ENCODE data around the gene SLC37A4. TPM values are rescaled to one million over a fixed set of nuclear protein-coding genes. Genes with fewer than 3 reads are reported as not detected.

SLC37A4 gene
- total RNA-seq, 1 experiment from 2014 or later = 54.5 TPM

DNA sequence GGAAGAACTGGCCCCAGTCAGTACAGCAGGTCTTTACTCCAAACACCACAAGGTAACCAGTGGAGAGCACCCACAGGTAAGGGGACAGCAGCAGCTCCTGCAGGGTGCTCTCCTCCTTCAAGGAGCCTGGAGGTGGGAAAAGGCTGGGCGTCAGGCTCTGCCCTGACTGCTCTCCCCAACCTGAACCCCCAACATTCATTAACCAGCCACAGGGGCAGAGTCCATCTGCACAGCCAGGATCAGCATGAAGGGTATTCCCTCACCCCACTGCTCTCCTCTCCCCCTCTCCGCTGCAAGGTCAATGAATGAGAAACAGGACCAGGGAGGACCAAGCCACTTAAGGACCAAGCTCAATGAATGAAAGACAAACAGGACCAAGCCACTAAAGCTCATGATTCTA is 3.7 kb downstream of the SLC37A4 start:
- TF ChIP-seq, protein P1, sequence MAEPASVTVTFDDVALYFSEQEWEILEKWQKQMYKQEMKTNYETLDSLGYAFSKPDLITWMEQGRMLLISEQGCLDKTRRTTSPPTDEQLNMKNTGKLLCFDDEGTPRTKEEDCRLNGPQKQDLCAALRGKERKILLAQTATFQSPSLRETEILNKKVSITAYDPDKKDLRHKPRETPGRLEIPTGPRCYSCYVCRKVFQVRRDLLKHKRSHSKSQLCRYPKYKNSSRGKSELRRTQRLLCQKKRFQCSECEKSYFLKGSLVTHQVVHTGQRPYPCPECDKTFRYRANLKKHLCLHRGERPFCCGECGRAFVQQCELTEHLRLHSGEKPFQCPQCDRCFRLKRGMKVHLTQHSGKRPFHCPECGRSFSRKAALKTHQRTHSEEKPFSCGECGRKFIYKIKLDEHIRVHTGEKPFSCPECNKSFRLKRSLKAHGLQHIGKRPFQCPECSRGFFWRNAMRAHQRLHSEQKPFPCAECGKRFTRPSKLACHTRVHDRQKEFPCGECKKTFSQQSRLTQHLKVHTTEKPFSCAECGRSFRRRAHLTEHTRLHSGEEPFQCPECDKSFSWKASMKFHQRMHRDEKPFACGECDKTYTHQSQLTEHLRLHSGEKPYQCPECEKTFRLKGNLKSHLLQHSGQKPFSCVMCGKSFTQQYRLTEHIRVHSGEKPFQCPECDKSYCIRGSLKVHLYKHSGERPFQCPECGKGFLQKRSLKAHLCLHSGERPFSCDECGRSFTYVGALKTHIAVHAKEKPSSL (CRISPR knock-in tag; conservative IDR thresholded peaks at IDR 0.05) = no peak
- TF ChIP-seq NR2C2 (CRISPR knock-in tag; IDR thresholded peaks at IDR 0.05) (no peak), GRHL2 (CRISPR knock-in tag; IDR thresholded peaks at IDR 0.05; ENCODE audit: insufficient replicate concordance, severe bottlenecking) (no peak), ZNF423 (CRISPR knock-in tag; IDR thresholded peaks at IDR 0.05) (no peak), RELA (CRISPR knock-in tag; IDR thresholded peaks at IDR 0.05; ENCODE audit: borderline replicate concordance) (no peak), USF1 (CRISPR knock-in tag; IDR thresholded peaks at IDR 0.05) (no peak), CDX4 (CRISPR knock-in tag; IDR thresholded peaks at IDR 0.05; ENCODE audit: borderline replicate concordance) (no peak), TEAD1 (CRISPR knock-in tag; IDR thresholded peaks at IDR 0.05) (no peak), GTF2I (CRISPR knock-in tag; conservative IDR thresholded peaks at IDR 0.05) (no peak)
- CTCF ChIA-PET = no interaction called here
- no peak for ATAC-seq
- POLR2A ChIA-PET = interaction anchor here (1.2 kb wide), 1 partner anchor 68 kb away, joined by 3 read pairs; a partner anchor contains a TSS
- H3K4me1 Mint-ChIP-seq = peaks cover 19% of the 10 kb centered on the region
- no peak overlapping the region for H3K4me3 Mint-ChIP-seq
- DNase-seq (ENCODE audit: low spot score) = no peak
- H3K36me3 Mint-ChIP-seq = peaks cover 47% of the 10 kb centered on the region
- H3K27ac Mint-ChIP-seq = no peak overlapping the region; the same call in 1 of the 2 replicates
- H3K27me3 Mint-ChIP-seq (ENCODE audit: low read depth) = no peaks in the 10 kb centered on the region
- no peaks in the 10 kb centered on the region for H3K9me3 Mint-ChIP-seq

DNA sequence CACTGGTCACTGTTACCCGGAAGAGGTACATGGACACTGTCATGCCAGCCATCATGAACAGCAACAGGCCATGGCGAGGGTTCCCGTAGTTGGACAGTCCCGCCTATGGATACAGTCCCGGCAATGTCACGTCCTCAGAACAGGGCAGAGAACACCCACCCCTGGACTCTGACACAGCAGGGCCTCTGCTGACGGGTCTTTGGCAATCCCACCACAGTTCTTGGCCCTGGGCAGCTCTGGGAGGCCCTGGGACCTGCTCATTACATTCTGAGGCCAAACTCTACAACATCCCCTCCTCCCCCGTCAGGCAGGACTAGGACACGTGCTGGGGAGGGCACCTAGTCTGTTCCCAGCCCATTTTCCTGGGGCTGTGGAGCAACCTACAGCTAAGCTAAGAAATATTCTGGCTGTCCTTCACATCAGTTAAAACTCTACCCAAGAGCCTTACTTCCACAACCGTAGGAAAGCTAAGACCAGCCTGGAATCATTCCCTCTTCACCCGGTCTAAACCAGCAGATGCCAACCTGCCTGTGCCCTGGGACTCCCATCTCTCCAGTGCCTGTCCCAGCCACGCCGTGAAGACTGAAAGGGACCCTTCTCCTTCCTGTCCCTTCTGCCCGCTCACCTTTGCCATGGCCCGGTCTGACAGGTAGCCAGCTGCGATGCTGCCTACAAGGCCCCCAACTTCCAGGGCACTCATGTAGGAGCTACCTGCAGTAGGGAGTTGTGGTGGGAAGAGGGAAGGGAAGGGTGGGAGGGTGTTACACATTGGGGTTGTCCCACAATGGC is 4.5 kb downstream of the SLC37A4 start:
- TF ChIP-seq GTF2I (CRISPR knock-in tag; conservative IDR thresholded peaks at IDR 0.05) (no peak), MLX (CRISPR knock-in tag; IDR thresholded peaks at IDR 0.05) (no peak)
- no peak for ATAC-seq
- Mint-ChIP-seq H3K4me1 (peaks cover 19% of the 10 kb centered on the region), H3K27ac (peak overlapping the region; percentile 70; the same call in 1 of the 2 replicates), H3K27me3 (ENCODE audit: low read depth) (no peaks in the 10 kb centered on the region), H3K4me3 (no peak overlapping the region), H3K9me3 (no peaks in the 10 kb centered on the region), H3K36me3 (peaks cover 54% of the 10 kb centered on the region)
- CTCF ChIA-PET = interaction anchor here (0.6 kb wide), 1 partner anchor 416 kb away, joined by 3 read pairs; no protein-coding TSS in a partner anchor
- POLR2A ChIA-PET = interaction anchor here (1.2 kb wide), 1 partner anchor 69 kb away, joined by 3 read pairs; a partner anchor contains a TSS
- no peak for DNase-seq (ENCODE audit: low spot score)

GRCh38 chr11:119025541-119025940 is 5.1 kb downstream of the SLC37A4 start:
- Mint-ChIP-seq H3K9me3 (no peaks in the 10 kb centered on the region), H3K27ac (peak overlapping the region; percentile 70), H3K27me3 (ENCODE audit: low read depth) (no peaks in the 10 kb centered on the region), H3K4me1 (peaks cover 19% of the 10 kb centered on the region), H3K36me3 (peaks cover 56% of the 10 kb centered on the region), H3K4me3 (no peak overlapping the region)
- no peak for DNase-seq (ENCODE audit: low spot score)
- ATAC-seq = no peak
- CTCF ChIA-PET = no interaction called here
- TF ChIP-seq MYBL2 (CRISPR knock-in tag; IDR thresholded peaks at IDR 0.05) = no peak
- no peak for TF ChIP-seq JAZF1 (CRISPR knock-in tag; IDR thresholded peaks at IDR 0.05)
- no peak for TF ChIP-seq STAT6 (CRISPR knock-in tag; conservative IDR thresholded peaks at IDR 0.05; ENCODE audit: low read depth)
- TF ChIP-seq PRDM15 (CRISPR knock-in tag; IDR thresholded peaks at IDR 0.05) = no peak
- TF ChIP-seq CDX4 (CRISPR knock-in tag; IDR thresholded peaks at IDR 0.05; ENCODE audit: borderline replicate concordance) = no peak
- TF ChIP-seq ELF4 (CRISPR knock-in tag; IDR thresholded peaks at IDR 0.05; ENCODE audit: low read depth) = no peak
- no peak for TF ChIP-seq IRF2 (CRISPR knock-in tag; IDR thresholded peaks at IDR 0.05; ENCODE audit: borderline replicate concordance, low read depth)
- TF ChIP-seq GRHL2 (CRISPR knock-in tag; IDR thresholded peaks at IDR 0.05; ENCODE audit: insufficient replicate concordance, severe bottlenecking) = no peak
- TF ChIP-seq PRRX2 (CRISPR knock-in tag; IDR thresholded peaks at IDR 0.05) = no peak
- POLR2A ChIA-PET = no interaction called here
